Measurements from ENCODE around the gene CATSPERD. TPM values are rescaled to one million over a fixed set of nuclear protein-coding genes. Genes with fewer than 3 reads are reported as not detected.

CATSPERD gene
- total RNA-seq, 1 donor from 2014 or later = not detected

GRCh38 chr19:5801796-5802619 lies 81.6 kb downstream of the CATSPERD start:
- TF ChIP-seq, protein P1, sequence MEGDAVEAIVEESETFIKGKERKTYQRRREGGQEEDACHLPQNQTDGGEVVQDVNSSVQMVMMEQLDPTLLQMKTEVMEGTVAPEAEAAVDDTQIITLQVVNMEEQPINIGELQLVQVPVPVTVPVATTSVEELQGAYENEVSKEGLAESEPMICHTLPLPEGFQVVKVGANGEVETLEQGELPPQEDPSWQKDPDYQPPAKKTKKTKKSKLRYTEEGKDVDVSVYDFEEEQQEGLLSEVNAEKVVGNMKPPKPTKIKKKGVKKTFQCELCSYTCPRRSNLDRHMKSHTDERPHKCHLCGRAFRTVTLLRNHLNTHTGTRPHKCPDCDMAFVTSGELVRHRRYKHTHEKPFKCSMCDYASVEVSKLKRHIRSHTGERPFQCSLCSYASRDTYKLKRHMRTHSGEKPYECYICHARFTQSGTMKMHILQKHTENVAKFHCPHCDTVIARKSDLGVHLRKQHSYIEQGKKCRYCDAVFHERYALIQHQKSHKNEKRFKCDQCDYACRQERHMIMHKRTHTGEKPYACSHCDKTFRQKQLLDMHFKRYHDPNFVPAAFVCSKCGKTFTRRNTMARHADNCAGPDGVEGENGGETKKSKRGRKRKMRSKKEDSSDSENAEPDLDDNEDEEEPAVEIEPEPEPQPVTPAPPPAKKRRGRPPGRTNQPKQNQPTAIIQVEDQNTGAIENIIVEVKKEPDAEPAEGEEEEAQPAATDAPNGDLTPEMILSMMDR (IDR thresholded peaks at IDR 0.05; ENCODE audit: unreplicated experiment) = no peak
- H3K36me3 Mint-ChIP-seq = no peaks in the 10 kb centered on the region
- peak overlapping the region; percentile 45 for H3K4me3 Mint-ChIP-seq
- H3K4me1 Mint-ChIP-seq = peaks cover 20% of the 10 kb centered on the region
- H3K9me3 Mint-ChIP-seq = no peaks in the 10 kb centered on the region
- H3K27ac Mint-ChIP-seq = no peak overlapping the region
- H3K27me3 Mint-ChIP-seq (ENCODE audit: low read depth) = peaks cover 38% of the 10 kb centered on the region
- peak in 1 of 2 experiments; percentile 68 for DNase-seq (ENCODE audit: low spot score in 2 of 2, unreplicated experiment in 2 of 2)

DNA sequence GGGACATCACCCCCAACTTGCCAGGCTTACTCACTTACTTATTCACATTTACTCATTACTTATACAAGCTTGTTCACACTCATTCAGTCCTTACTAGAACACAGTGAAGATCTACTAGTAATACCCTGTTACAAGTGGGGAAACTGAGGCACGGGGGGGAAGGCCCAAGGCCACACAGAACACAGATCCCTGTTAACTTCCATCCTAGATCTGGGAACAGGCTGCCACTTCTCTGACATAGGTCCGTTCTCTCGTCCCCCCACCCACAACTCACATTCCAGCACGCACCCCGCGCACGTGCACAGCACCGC lies 83.0 kb downstream of the CATSPERD start:
- H3K4me1 Mint-ChIP-seq = peaks cover 20% of the 10 kb centered on the region
- H3K4me3 Mint-ChIP-seq = peak overlapping the region; percentile 60
- peaks cover 47% of the 10 kb centered on the region for H3K27me3 Mint-ChIP-seq (ENCODE audit: low read depth)
- H3K9me3 Mint-ChIP-seq = no peaks in the 10 kb centered on the region
- H3K36me3 Mint-ChIP-seq = no peaks in the 10 kb centered on the region
- DNase-seq (ENCODE audit: low spot score in 2 of 2, unreplicated experiment in 2 of 2) = no peak
- peak overlapping the region; percentile 64 for H3K27ac Mint-ChIP-seq
- TF ChIP-seq, protein P1 (IDR thresholded peaks at IDR 0.05; ENCODE audit: unreplicated experiment) = no peak

DNA sequence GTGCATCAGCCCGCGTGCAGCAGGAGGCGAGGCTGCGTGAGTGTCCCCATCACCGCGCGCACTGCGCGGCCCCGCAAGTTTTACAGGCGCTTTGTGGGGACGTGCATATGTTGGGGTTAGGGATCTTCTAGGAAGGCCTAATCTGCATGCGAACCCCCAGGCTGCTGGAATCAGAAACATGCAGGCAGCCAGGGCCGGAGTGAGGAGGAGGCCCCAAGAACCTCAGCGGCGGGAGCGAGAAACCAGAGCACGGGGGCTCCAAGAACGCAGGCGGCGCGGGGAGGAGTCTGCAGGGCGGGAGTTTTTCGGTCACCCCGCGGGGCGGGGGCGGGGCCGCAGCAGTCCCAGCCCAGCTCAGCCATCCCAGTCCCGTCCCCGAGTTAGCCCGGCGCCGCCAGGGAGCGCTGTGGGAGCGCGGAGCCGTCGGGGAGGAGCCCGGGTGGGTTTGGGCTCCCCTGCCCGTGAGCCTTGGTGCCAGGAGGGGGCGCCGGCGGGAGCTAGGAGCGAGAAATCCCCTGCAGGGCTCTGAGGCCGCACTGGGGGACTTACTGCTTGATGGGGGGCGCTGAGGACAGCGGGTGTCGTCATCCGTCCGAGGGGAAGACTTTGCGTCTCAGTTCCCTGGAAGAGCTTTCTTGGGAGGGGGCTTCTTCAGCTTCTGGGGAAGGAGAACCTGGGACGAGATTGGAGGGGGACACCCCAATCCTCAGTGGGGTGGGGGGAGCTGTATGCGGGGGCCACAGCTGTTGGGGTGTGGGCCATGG lies 83.5 kb downstream of the CATSPERD start:
- TF ChIP-seq, protein P1 (IDR thresholded peaks at IDR 0.05; ENCODE audit: unreplicated experiment) = peak; percentile 78
- Mint-ChIP-seq H3K9me3 (no peaks in the 10 kb centered on the region), H3K4me1 (peaks cover 20% of the 10 kb centered on the region), H3K4me3 (peak overlapping the region; percentile 60), H3K27ac (peak overlapping the region; percentile 64), H3K27me3 (ENCODE audit: low read depth) (peaks cover 47% of the 10 kb centered on the region), H3K36me3 (no peaks in the 10 kb centered on the region)
- peak; percentile 89 to 98 for DNase-seq (ENCODE audit: low spot score in 2 of 2, unreplicated experiment in 2 of 2)

GRCh38 chr19:5804516-5805461 lies 84.4 kb downstream of the CATSPERD start, which contains the start of gene NRTN:
Gene NRTN, plus strand, starts transcription at chr19:5805067. Its CDS starts 19,099 bp downstream, at chr19:5824166.
- H3K27ac Mint-ChIP-seq = peak within 1 kb of the TSS; percentile 50
- no peaks in the 10 kb centered on the region for H3K9me3 Mint-ChIP-seq
- H3K36me3 Mint-ChIP-seq = no peaks in the 10 kb centered on the region
- DNase-seq (ENCODE audit: low spot score in 2 of 2, unreplicated experiment in 2 of 2) = no peak
- TF ChIP-seq, protein P1 (IDR thresholded peaks at IDR 0.05; ENCODE audit: unreplicated experiment) = no peak
- peaks cover 46% of the 10 kb centered on the region for H3K27me3 Mint-ChIP-seq (ENCODE audit: low read depth)
- H3K4me1 Mint-ChIP-seq = peaks cover 20% of the 10 kb centered on the region
- peak within 1 kb of the TSS; percentile 60 for H3K4me3 Mint-ChIP-seq

GRCh38 chr19:5805462-5806132 lies 85.2 kb downstream of the CATSPERD start:
- H3K4me1 Mint-ChIP-seq = peaks cover 20% of the 10 kb centered on the region
- no peaks in the 10 kb centered on the region for H3K36me3 Mint-ChIP-seq
- peak; percentile 61 to 82 for DNase-seq (ENCODE audit: low spot score in 2 of 2, unreplicated experiment in 2 of 2)
- peaks cover 46% of the 10 kb centered on the region for H3K27me3 Mint-ChIP-seq (ENCODE audit: low read depth)
- TF ChIP-seq, protein P1 (IDR thresholded peaks at IDR 0.05; ENCODE audit: unreplicated experiment) = peak; percentile 79
- H3K9me3 Mint-ChIP-seq = no peaks in the 10 kb centered on the region
- H3K4me3 Mint-ChIP-seq = peak overlapping the region; percentile 51
- H3K27ac Mint-ChIP-seq = no peak overlapping the region
